Measurements from ENCODE around the gene DNPH1.

DNPH1 gene

GRCh38 chr6:43180058-43180457, 49.2 kb downstream of the DNPH1 start:
- no peak for DNase-seq

GRCh38 chr6:43178951-43179830, 50.1 kb downstream of the DNPH1 start:
- no peak for DNase-seq

GRCh38 chr6:43178150-43178549, 51.1 kb downstream of the DNPH1 start:
- no peak for DNase-seq

- DNase-seq: no peak
These were observed 52.9 kb downstream of the DNPH1 start for GRCh38 chr6:43176423-43176786.

GRCh38 chr6:43175676-43176422, 53.4 kb downstream of the DNPH1 start:
- DNase-seq: no peak

All from HCEC 1CT (cell line).